ENCODE data around the gene MTFMT.
A peak's percentile ranks its signal among the peaks of the same experiment; 100 is the strongest.
"Not testable (repeated sequence)": the region's sequence is repeated elsewhere in the genome, so short reads cannot be mapped to it uniquely, and the experiment has no call there.

Gene MTFMT

DNA sequence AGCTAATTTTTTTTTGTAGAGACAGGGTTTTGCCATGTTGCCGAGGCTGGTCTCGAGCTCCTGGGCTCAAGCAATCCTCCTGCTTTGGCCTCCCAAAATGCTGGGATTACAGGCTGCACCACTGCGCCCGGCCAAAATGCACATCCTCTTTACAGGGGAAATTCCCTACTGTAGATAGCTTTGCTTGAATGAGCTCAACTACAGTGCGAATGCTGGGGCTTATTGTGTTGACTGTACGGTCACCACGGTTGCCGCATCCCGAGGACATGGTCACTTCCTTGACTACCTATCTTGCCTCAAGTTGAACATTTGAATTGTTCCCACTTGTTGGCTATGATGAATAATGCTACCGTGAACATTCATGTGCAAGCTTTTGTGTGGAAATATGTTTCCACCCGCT, 5.3 kb upstream of the MTFMT start:
- no peak for DNase-seq

DNA sequence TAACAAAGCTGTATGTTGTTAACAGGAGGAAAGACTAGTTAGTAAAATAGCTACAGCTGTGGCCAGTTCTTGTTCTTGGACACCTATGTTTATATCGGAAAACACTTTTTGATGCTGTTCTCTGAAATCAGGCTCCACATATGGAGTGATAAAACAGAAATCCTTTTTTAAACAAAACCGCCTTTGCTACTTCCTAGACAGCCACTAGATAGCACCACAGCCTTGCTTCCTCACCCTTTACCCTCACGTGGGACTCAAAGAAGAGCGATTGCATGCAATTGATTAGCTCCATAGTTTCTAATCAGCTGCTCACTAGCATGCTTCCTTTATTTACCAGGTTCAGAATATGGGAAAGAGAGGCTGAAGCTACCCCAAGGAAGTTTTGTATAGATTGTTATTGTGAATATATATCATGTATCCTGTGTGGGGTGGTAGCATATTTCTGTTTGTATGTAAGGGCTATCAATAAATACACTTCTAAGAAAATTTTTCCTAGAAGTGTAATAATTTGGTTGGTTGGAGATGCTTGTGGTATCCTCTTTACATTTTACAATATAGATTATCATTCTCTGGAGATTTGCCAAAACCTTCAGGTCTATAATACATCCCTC, 4.3 kb upstream of the MTFMT start:
- DNase-seq: no peak

DNA sequence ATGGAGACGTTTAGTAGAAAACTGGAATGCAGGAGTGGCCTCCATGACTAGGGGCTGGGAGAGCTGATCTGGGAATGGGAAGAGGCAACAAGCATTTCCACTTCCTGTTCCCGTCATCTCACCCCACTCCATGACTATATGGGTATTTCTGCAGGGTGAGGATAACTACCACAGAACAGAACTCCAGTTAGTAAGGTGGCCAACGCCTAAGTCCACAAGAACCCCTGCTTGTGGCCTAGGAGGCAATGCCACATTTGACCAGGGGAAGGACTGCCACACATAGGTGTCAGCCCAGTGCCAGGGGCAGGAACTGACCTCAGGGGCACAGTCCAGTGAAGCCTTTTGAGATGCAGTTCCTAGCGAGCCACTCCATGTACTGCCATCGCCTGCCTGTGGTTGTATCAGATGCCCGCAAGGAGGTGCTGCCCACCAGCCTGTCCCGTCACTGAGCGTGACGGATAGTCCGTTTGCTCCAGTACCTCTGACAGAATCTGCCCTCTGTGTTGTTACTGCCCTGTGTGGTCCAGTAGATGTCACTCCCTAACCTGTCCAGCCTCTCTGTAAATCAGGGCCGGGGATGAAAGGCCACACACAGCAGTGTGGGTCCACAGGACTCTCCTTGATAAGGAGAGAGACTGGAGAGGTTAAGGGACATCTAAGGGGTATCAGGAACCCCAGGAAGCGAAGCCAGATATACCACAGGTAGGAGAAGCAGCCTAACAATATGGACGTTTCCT, 3.5 kb upstream of the MTFMT start:
- DNase-seq: peak; percentile 68

DNA sequence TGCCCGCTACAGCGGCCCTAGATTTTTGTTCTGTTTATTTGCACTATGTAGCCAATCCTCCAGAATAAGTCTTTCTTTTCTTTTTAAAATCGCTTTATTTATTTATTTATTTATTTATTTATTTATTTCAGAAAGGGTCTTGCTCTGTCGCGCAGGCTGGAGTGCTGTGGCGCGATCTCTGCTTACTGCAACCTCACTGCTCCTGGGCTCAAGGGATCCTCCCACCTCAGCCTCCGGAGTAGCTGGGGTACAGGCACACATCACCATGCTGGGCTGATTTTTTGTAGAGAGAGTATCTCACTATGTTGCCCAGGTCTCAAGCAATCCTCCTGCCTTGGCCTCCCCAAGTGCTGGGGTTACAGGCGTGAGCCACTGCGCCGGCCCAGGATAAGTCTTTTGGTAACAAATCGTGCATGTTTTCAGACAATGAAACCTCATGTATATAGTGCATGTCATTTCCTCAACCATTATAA, 333 bp upstream of the MTFMT start:
- DNase-seq: no peak

DNA sequence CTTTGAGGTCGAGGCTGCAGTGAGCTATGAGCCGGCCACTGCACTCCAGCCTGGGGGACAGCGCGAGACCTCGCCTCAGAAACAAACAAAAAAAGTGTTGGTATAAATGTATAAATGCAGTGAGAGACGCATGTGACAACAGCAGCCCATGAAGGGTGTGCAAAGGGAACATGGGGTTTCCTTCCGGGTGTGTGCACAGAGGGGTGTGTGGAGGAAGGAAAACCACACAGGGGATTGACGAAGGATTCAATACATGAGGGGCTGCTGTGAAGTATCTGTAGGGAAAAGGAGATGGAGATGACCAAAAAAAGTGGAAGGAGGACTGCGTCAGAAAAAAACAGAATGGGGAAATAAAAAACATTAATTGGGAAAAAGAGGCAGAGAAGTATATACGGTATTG, 1.1 kb downstream of the MTFMT start:
- no peak for DNase-seq

DNA sequence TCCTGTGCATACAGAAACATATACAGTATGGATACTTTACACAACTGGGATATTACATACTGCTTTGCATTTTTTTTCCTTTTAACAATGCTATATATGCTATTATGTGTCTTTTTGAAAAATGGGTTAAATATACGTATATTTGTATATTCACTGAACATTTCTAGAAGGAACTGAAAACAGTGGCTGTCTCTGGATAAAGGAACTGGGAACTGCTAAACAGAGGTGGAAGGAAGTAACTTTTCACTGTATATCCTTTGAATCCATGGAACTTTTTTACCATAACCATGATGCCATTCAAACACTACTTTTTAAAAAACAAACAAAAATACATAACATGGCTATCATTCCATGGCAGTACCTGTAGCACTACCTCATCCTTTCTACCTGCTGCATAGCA, 1.8 kb downstream of the MTFMT start:
- no peak for DNase-seq

DNA sequence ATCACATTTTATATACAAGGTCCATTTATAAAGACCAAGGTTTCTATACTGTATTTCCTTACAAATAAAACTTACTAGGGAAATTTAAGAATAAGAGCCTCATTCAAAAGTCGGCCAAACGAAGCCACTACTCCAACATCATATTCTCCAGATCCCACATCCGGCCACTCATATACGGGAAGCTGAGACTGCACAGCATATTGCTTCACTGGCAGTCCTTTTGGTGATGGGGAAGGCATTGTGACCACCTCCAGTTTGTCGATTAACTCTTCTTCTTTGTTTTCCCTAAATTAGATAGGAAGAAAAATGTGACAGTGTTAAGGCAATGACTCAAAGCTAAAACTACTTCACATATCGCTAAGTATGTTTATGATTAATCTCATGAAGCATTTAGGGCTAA, 2.7 kb downstream of the MTFMT start:
- no peak for DNase-seq

DNA sequence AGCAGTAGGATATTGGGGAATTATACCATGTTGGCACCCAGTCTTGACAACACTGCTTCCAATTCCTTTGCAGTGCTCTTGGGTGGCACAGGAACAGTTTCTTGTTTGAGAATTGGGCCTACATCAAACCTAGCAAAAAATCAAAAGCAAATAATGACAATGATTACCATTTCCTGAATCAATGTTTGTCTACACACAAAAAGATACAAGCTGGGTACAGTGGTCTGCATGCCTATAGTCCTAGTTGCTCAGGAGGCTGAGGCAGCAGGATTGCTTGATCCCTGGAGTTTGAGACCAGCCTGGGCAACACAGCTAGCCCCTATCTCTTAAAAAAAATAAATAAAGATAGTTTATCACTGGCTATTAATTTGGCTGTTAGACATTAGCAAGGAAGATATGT, 8.0 kb downstream of the MTFMT start:
- no peak for DNase-seq

DNA sequence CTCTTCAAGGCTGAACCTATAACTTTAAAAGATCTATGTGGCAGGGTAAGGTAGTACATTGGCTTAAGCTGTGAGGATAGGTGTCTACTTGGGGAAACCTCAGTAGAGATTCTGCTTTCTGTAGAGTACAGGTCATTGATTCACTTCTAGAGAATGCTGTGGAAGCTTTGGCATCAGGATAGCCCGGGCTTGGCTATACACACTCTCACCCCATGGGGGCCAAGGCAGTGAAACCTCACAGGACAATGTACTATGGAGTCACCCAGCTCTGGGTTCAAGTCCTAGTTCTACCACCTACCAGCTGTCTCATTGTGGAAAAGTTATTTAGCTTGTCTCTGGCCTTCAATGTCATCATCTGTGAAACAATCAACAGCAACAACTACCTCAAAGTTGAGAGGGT, 9.0 kb downstream of the MTFMT start:
- no peak for DNase-seq

DNA sequence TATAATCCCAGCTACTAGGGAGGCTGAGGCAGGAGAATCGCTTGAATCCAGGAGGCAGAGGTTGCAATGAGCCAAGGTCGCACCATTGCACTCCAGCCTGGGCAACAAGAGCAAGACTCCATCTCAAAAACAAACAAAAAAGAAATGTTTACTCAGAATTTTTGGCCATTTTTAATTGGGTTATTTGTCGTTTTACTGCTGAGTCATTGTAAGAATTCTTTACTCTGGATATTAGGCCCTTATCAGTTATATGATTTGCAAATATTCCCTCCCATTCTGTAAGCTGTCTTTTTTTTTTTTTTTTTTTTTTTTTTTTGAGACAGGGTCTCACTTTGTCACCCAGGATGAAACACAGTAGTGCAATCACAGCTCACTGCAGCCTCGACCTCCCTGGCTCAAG, 18.2 kb downstream of the MTFMT start:
- DNase-seq: not testable (repeated sequence)

DNA sequence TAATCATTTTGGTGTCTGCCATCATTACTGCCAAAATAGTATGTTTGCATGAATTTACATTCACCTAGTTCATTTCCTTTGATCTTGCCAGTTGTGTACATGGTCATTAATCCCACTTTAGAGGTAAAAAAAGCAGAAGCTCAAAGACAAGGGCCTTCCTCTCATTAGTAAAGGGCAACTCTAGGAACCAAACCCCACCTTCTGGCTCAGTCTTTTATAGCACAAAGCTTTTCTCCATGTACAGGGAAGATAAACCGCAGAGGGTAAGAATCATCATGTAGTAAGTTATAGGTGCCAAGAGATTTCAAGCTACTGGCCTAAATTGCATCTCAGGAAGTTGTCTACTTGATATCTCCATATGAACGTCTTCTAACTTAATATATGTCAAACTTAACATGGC, 20.5 kb downstream of the MTFMT start:
- DNase-seq: no peak

DNA sequence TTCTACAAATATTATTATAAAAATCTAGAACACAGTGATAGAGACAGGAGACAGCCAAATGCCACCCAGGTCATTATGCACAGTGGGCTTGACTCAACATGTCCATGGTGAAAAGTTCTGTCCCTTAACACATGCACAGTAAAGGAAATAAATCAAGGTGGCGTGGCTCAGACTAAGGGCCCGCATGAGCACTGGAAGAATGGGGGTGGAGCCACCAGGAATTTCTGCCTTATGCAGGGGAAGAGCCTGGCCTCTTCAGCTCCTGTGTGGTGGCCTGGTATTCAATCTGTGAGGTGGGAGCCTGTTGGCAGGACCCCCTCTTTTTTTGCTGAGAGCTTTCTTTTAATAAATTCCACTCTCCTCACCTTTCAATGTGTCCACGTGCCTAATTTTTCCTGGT, 22.6 kb downstream of the MTFMT start:
- no peak for DNase-seq

DNA sequence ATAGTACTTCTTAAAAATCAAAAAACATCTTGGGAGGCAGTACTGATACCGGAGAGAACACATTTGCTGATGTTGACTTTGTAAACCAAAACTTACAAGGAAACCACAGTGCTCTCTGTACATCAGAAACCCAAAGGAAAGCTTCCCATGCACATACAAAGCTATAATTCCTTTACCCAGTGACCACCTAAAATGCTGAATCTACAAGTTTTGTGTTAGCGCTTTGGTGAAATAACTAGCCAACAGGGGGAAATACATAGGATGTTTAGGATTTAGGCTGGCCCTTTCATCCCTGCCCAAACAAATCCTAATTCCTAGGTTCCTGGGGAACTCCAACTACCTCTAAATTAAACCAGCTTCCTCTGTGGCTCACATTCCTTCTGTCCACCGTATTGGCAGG, 24.4 kb downstream of the MTFMT start:
- DNase-seq: no peak

DNA sequence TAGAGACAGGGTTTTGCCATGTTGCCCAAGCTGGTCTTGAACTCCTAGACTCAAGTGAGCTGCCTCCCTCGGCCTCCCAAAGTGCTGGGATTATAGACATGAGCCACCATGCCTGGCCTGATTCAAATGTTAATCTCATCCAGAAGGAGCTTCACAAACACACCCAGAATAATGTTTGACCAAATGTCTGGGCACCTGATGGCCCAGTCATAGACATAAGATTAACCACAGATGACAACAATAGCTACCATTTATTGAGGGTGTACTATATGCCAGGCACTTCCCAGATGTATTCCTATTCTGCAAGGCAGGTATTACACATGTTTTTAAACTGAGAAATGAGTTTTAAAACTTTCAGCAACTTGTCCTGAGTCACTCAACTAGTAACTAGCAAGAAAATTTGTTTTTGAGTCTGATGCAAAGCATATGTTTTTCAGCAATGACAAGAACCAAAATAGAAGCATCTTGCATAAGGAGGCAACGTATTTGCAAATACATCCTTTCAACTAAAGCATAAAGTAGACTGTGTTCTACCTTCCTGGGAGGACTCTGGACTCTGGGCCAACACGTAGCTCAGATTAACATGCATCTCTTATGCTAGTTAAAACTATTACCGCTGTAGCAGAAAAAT, 31.6 kb downstream of the MTFMT start:
- no peak for DNase-seq

DNA sequence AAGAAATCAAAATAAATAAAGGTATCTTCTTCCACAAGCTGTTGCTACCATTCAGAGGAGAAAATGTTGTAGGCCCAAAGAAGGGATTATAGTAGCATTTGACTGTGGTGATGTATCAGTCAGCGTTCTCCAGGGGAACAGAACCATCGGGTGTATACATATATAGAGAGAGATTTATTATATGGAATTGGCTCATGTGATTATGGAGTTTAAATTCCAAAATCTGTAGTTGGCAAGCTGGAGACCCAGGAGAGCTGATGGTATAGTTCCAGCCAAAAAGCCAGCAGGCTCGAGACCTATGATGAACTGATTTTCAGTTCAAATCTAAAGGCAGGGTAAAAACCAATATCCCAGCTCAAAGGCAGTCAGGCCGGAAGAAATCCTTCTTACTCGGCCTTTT, 32.4 kb downstream of the MTFMT start:
- no peak for DNase-seq

DNA sequence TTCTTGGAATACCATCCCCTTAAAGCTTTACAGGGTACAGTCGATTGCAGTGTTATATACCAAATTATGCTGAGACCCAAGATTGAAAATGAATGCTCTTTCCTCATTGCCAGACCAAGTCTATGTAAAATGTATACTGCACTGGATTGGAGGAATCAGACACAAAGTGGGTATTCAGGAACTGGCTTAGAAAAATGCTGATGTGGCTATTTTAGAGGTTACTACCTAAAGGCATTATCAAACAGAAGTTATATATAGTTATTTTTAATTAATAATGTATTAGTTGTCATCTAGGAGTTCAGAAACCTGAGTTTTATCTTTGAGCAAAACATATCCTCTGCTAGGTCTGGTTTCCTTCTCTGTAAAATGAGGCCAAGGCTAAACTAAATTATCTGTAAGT, 36.1 kb downstream of the MTFMT start:
- no peak for DNase-seq

DNA sequence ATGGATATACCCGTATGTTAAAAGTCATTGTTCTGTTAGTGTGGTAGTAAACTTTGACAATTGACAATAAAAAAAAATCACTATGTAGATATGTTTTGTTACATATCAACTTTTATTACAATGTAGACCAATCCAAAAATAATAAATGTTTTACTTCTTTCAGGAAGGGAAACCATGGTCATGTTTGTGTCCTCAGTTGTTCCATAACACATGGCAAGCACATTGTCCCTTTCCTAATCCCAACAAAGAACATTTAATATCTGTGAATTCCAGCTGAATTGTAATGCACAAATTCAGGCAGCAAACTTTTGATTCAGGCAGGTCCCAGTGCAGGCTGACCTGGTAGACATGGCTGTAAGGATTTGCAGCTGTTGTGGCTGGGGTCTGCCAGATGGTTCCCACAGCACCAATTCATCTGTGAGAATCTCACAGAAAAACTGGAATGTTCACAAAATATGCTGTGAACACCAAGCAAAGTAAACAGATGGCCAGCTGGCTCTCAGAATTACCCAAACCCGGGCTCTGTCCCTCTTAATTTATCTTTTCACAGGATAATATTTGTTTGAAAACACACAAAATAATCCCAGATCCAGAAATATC, 37.8 kb downstream of the MTFMT start:
- DNase-seq: no peak

DNA sequence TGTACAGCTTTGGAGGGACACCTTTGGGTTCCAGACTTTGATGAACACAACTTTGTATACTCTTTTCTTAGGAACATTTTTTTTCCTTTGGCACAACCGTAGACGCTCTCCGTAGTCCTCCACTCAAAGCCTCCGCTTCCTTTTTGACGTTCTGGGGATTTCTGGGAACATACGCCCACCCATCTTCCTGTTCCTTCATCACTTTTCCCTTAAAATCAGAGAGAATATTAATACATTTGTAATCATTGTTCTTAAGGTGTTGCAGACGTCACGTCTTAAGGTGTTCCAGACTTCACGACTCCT, 39.3 kb downstream of the MTFMT start:
- DNase-seq: no peak

DNA sequence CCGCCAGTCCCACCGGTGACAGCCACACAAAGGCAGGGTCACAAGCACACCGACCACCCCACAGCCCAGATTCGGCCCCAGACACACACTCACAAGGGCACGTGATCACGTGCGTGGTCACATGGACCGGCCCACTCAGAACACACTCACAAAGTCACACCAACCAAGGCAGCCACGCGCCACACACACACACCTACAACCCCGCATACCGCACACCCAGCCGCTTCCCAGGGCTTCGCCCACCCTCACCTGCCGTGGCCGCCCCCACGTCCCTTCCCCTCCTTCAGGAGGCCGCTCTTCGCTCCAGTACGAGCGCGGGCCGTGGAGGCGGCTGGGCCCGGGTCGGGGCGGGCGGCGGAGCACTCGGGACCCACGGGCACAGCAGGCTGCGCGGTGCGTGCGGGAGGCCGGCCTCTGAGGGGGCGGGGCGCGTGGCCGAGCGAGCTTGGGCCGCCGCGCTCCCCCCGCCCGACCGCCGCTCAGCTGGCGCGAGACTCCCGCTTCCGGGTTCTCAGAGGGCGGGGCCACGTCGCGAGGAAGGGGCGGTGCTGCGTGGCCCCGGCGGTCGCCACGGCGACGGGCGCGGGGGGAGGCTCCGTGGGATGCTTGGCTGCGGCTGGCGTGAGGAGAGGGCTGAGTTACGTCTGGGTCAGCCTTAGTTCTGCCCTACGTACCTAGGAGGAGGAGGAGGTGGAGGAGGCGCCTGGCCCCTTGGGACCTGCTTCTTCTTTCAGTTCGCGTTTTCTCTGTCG, 39.8 kb downstream of the MTFMT start, which contains the start of gene SPG21:
Gene SPG21, minus strand, starts transcription at position 499 of the 752 bp plus-strand sequence. CDS start 6,345 bp downstream, outside the sequence.
- peak; percentile 95 for DNase-seq

DNA sequence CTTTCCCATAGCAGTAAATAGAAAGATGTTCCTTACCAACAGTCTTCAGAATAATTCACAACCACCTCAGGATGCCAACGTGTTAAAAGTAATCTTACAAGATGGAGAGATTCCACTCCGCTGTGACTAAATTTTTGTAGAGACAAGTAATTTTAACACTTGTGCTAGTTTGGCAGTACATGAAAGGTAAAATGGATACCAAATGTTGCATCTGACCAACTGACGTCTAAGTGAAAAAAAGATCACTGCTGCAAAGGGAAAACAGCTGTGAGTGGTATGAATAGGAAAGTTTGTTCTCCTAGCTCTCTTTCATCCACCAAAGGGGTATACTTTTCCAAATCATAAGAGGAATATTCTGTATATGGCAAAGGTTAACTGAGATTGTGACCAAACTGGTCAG, 42.3 kb downstream of the MTFMT start:
- no peak for DNase-seq

DNA sequence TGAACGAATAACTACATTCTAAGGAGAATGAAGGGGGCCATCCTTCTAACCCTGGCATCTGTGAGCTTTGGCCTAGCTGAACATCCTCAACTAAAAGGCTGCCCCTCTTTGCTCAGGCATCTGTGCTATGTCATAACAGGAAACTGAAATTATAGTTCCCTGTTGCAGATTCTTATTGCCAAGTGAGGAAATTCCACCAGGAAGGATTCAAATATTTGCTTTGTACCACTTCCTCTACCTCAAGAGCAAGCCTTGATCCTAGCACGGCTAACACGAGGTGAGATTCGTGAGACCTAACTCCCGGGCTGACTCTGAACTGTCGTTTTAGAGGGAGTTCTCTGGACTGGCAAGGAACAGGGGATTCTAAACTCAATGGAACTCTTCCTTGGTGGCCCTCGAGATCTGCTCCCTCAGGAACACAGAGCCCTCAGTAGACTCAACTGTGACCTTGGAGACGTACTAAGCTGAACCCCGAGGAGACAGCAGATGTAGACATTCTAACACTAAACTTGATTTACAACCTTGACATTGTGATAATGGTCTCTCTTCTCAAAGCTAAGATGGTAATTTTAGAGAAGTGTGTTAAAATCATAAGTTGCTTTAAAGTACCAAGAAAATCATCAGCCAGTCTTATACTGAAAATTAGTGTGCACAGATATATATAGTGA, 43.9 kb downstream of the MTFMT start:
- no peak for DNase-seq

DNA sequence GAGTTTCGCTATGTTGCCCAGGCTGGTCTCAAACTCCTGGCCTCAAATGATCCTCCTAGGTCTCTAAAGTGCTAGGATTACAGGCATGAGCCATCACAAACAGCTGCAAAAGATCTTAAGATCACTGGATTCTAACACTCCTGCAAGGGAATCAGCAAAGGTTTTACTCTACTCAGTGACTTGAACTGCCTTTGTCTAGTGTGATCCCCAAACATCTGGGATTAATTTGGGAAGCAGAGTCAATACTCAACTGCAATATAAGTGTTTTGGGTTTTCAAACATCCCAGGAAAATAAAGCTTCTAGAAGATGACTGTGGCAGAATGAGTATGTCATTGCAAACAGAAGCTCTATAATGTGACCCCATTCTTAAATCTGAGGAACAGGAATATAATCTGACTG, 47.0 kb downstream of the MTFMT start:
- no peak for DNase-seq

Measured in activated CD8-positive, alpha-beta memory T cell treated with anti-CD3 and anti-CD28 coated beads, Interleukin-2, amount 50 U/mL, for 48 hours (primary cell).